ENCODE measurements around the gene LACC1. TPM values are rescaled to one million over a fixed set of nuclear protein-coding genes. Genes with fewer than 3 reads are reported as not detected.

LACC1 gene
- total RNA-seq, 4 donors from 2014 or later, result 12.4 to 17.3 (median 14.8) TPM

- no peak for TF ChIP-seq CTCF (IDR thresholded peaks at IDR 0.05; ENCODE audit: low read depth)
Measured at GRCh38 chr13:43939086-43939485, 59.4 kb downstream of the LACC1 start.

GRCh38 chr13:43942286-43942685 is 62.6 kb downstream of the LACC1 start:
- no peak for TF ChIP-seq CTCF (IDR thresholded peaks at IDR 0.05; ENCODE audit: low read depth)

Other genes starting within 250 kb of the LACC1 start
- gene ENOX1, start 92.9 kb upstream of the LACC1 start, total RNA-seq, result 1 to 10 TPM in 3 of 4 donors, under 1 TPM in 1; 0.66 to 4.7 (median 2.1) TPM
- 1 to 10 TPM in 3 of 4 donors, under 1 TPM in 1; 0.19 to 5.3 (median 2.9) TPM for gene CCDC122, start 164 bp upstream of the LACC1 start, total RNA-seq

All from subcutaneous adipose tissue (tissue), 4 donors.